Astrocyte (in vitro differentiated cells and primary cell): ENCODE results near the gene PABPC1L2A.

Experiments
- CTCF ChIP-seq: IDR thresholded peaks from 2 replicates; pipeline ENCODE4 v1.5.1; 2011; ENCODE audit warnings: low read depth, mild to moderate bottlenecking, inconsistent platforms, low read length, moderate library complexity; ENCODE audit not compliant: insufficient read depth
- EZH2 ChIP-seq: IDR thresholded peaks from 2 replicates; pipeline ENCODE4 v1.6.1; 2012; ENCODE audit warnings: mild to moderate bottlenecking, low read length, inconsistent platforms; ENCODE audit not compliant: insufficient read depth

- TF ChIP-seq CTCF: no peak
- TF ChIP-seq EZH2: no peak
These were observed 9.8 kb downstream of the PABPC1L2A start for GRCh38 chrX:73069365-73070035.
